Left ventricle myocardium inferior (tissue), 1 donor: ENCODE data around the gene GEN1. TPM values are rescaled to one million over a fixed set of nuclear protein-coding genes. Genes with fewer than 3 reads are reported as not detected.
A peak's percentile ranks its signal among the peaks of the same experiment; 100 is the strongest.

Experiments used
- DNase-seq: peaks from one replicate; pipeline ENCODE4 v3.0.0-alpha.2; 2020
- H3K27ac ChIP-seq: fragments of 200-600 bp; replicated peaks from 2 replicates; pipeline ENCODE4 v1.8.0; 2021
- H3K27me3 ChIP-seq: fragments of 200-600 bp; 2 replicates; pipeline ENCODE4 v1.8.0; 2021; ENCODE audit warnings: low read depth
- H3K36me3 ChIP-seq: fragments of 200-600 bp; 2 replicates; pipeline ENCODE4 v1.8.0; 2021
- H3K4me1 ChIP-seq: fragments of 200-600 bp; 2 replicates; pipeline ENCODE4 v1.8.0; 2021
- H3K4me3 ChIP-seq: fragments of 200-600 bp; 2 replicates; pipeline ENCODE4 v1.8.0; 2021; ENCODE audit warnings: mild to moderate bottlenecking, moderate library complexity
- H3K9me3 ChIP-seq: fragments of 200-600 bp; replicated peaks from 2 replicates; pipeline ENCODE4 v1.8.0; 2021
- intact Hi-C: fragments of 100-400 bp; cut with micrococcal nuclease; formaldehyde crosslinking; loops from one replicate; pipeline ENCODE4 v1.11.0; 2022
- total RNA-seq: library from RNA; stranded (reverse); fragmentation: NEBNext Ultra II Directional; extraction: Animal tissue kit (Norgen Biotek cat#: 25700); gene quantifications from one replicate; pipeline ENCODE4 v1.2.1, GENCODE V29; 2021
- TF ChIP-seq, protein P1 (sequence below): fragments of 200-600 bp; IDR thresholded peaks from 2 replicates; pipeline ENCODE4 v1.8.0; 2021; ENCODE audit warnings: antibody characterized with exemption, mild to moderate bottlenecking, borderline replicate concordance
- donor health status: DM: no; HTN: yes; CAD: no; lungs with severe emphysema.

GEN1 gene
- total RNA-seq, 1 donor from 2014 or later = 4.3 TPM

- Histone ChIP-seq H3K4me1 (peaks cover 23% of the 10 kb centered on the region), H3K27ac (peak overlapping the region; percentile 36), H3K9me3 (no peaks in the 10 kb centered on the region), H3K27me3 (no peaks in the 10 kb centered on the region), H3K4me3 (no peak overlapping the region), H3K36me3 (peaks cover 6% of the 10 kb centered on the region)
- no peak for DNase-seq
- TF ChIP-seq, protein P1, sequence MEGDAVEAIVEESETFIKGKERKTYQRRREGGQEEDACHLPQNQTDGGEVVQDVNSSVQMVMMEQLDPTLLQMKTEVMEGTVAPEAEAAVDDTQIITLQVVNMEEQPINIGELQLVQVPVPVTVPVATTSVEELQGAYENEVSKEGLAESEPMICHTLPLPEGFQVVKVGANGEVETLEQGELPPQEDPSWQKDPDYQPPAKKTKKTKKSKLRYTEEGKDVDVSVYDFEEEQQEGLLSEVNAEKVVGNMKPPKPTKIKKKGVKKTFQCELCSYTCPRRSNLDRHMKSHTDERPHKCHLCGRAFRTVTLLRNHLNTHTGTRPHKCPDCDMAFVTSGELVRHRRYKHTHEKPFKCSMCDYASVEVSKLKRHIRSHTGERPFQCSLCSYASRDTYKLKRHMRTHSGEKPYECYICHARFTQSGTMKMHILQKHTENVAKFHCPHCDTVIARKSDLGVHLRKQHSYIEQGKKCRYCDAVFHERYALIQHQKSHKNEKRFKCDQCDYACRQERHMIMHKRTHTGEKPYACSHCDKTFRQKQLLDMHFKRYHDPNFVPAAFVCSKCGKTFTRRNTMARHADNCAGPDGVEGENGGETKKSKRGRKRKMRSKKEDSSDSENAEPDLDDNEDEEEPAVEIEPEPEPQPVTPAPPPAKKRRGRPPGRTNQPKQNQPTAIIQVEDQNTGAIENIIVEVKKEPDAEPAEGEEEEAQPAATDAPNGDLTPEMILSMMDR = no peak
- intact Hi-C loops = no loop called here
Observed at GRCh38 chr2:17772532-17772931, 18.6 kb downstream of the GEN1 start.

DNA sequence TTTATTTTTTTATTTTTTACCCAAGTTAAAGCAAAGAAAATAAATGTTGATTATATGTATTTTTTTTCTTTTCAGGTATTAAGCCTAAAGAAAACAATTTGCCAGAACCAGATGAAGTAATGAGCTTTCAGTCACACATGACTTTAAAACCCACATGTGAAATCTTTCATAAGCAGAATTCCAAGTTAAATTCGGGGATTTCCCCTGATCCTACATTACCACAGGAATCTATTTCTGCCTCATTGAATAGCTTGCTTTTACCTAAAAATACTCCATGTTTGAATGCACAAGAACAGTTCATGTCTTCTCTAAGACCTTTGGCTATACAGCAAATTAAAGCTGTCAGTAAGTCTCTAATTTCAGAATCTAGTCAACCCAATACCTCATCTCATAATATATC is 26.6 kb downstream of the GEN1 start:
- Histone ChIP-seq H3K27me3 (no peaks in the 10 kb centered on the region), H3K9me3 (no peaks in the 10 kb centered on the region), H3K27ac (no peak overlapping the region), H3K4me3 (no peak overlapping the region), H3K36me3 (peaks cover 24% of the 10 kb centered on the region), H3K4me1 (no peaks in the 10 kb centered on the region)
- intact Hi-C loops = no loop called here
- DNase-seq = no peak
- TF ChIP-seq, protein P1 = no peak

DNA sequence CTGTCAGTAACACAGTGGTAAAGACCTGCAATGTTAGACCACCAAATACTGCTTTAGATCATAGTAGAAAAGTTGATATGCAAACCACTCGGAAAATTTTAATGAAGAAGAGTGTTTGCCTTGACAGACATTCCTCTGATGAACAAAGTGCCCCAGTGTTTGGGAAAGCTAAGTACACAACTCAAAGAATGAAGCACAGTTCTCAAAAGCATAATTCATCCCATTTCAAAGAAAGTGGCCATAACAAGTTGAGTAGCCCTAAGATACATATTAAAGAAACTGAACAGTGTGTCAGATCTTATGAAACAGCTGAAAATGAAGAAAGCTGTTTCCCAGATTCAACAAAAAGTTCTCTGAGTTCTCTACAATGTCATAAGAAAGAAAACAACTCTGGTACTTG is 27.5 kb downstream of the GEN1 start:
- Histone ChIP-seq H3K9me3 (no peaks in the 10 kb centered on the region), H3K27me3 (no peaks in the 10 kb centered on the region), H3K4me1 (no peaks in the 10 kb centered on the region), H3K27ac (no peak overlapping the region), H3K4me3 (no peak overlapping the region), H3K36me3 (peaks cover 24% of the 10 kb centered on the region)
- TF ChIP-seq, protein P1 = no peak
- intact Hi-C loops = no loop called here
- DNase-seq = no peak

DNA sequence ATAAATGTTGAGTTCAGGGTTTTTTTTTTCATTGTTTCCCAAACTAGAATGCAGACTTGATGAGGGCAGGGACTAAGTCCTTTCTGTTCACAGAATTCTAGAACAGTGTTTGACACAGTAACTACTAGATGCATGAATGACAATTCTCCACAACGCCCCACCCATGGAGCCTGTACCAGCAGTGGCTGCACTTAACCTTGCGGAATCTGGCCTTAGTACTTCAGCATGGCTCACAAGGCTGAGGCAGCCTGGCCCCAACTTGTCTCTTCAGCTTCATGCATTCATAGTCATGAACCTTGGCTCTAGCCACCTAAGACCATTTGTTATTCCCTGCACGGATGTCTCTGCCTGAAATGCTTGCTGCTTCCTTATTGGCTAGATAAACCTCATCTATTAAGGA is 32.8 kb downstream of the GEN1 start:
- Histone ChIP-seq H3K9me3 (no peaks in the 10 kb centered on the region), H3K36me3 (no peaks in the 10 kb centered on the region), H3K27ac (no peak overlapping the region), H3K27me3 (no peaks in the 10 kb centered on the region), H3K4me1 (peaks cover 2% of the 10 kb centered on the region), H3K4me3 (no peak overlapping the region)
- DNase-seq = no peak
- intact Hi-C loops = no loop called here
- TF ChIP-seq, protein P1 = no peak

DNA sequence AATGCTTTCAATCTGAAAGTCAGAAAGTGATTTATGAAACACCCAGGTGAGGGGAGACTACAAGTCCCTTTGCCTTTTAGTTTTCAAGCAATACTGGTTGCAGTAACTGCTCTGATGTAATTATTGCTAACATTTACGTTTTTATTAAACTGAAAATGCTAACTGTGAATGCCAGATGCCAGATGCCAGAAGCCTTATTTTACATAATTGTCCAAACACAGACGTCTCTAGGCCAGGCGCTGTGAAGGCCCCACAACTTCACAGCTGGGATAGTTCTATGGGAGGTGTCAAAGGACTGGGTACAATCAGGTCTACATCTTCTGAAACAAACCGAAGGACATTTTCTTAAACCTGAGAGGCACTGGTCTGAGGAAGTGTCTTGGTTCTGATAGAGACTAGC is 34.8 kb downstream of the GEN1 start:
- no peak for DNase-seq
- intact Hi-C loops = no loop called here
- Histone ChIP-seq H3K27me3 (no peaks in the 10 kb centered on the region), H3K4me3 (no peak overlapping the region), H3K36me3 (no peaks in the 10 kb centered on the region), H3K27ac (no peak overlapping the region), H3K9me3 (no peaks in the 10 kb centered on the region), H3K4me1 (peaks cover 6% of the 10 kb centered on the region)
- TF ChIP-seq, protein P1 = no peak

DNA sequence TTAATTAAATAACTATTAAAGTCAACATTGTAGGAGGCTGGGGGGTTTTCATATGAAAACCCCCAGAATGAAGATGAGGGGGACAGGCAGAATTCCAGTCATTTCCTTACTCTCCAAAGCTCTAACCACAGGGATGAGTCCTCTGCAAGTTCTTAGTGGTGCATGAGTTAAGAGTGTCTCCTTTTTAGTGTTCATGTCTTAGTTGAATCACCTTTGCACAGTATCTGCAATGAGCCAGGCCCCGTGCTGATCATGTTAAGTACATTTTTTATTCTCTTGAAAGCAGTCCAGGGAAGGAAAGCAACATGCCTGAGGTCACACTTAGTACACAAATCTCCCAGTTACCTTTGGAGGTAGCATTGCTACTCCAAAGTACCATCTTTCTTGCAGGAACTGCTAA is 36.6 kb downstream of the GEN1 start:
- H3K36me3 ChIP-seq = no peaks in the 10 kb centered on the region
- H3K27me3 ChIP-seq = no peaks in the 10 kb centered on the region
- H3K4me3 ChIP-seq = no peak overlapping the region
- intact Hi-C loops = no loop called here
- H3K4me1 ChIP-seq = peaks cover 9% of the 10 kb centered on the region
- H3K9me3 ChIP-seq = no peaks in the 10 kb centered on the region
- TF ChIP-seq, protein P1 = no peak
- no peak overlapping the region for H3K27ac ChIP-seq
- no peak for DNase-seq
